ENCODE data around the gene RAB35.

Gene RAB35

DNA sequence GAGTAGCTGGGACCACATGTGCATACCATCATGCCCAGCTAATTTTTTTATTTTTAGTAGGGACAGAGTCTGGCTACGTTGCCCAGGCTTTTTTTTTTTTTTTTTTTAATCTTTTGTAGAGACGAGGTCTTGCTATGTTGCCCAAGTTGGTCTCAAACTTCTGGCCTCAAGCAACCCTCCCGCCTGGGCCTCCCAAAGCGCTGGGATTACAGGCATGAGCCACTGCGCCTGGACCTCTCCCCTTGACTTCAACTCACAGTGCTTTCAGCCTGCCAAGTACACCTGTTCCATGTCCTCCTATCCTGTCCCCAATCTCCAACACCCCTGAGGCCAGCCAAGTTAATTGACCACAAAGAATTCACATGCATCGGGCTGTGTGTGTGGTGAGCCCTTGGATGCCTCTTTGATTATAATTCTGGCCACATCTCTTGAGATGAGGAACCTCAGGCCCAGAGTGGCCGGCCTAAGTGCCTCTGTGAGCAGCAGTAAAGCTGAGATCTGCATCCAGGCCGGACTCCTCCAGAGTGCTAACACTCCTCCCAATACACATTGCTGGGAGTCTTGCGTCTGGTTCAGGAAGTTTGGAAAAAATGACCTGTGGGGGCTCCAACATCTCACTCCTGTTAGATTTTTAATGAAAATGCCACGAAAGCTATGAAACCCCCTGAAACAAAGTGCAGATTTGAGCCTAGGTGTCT, 6.8 kb downstream of the RAB35 start:
- no peak overlapping the region for H3K4me3 ChIP-seq (replicated peaks; ENCODE audit: low read depth, low read length)
- no peak for DNase-seq (ENCODE audit: low read depth)
- TF ChIP-seq, protein P1, sequence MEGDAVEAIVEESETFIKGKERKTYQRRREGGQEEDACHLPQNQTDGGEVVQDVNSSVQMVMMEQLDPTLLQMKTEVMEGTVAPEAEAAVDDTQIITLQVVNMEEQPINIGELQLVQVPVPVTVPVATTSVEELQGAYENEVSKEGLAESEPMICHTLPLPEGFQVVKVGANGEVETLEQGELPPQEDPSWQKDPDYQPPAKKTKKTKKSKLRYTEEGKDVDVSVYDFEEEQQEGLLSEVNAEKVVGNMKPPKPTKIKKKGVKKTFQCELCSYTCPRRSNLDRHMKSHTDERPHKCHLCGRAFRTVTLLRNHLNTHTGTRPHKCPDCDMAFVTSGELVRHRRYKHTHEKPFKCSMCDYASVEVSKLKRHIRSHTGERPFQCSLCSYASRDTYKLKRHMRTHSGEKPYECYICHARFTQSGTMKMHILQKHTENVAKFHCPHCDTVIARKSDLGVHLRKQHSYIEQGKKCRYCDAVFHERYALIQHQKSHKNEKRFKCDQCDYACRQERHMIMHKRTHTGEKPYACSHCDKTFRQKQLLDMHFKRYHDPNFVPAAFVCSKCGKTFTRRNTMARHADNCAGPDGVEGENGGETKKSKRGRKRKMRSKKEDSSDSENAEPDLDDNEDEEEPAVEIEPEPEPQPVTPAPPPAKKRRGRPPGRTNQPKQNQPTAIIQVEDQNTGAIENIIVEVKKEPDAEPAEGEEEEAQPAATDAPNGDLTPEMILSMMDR (IDR thresholded peaks at IDR 0.05; ENCODE audit: low read length, missing control alignments): no peak

DNA sequence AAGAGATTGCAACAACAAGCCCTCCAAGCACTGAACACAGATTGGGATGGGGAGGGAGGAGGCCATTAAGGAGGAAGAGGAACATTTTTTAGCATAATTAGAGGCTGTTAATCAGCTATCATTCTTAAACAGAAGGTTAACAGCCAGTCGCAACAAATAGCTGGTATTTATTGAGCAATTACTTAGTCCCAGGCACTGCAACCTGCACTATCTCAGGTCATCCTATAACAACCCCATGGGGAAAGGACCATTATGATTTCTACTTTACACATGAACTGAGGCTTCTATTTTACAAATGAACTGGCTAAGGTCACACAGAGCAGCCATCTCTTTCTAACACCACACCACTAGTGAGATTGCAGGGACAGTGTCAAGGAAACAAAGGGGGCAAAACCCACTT, 10.4 kb downstream of the RAB35 start:
- no peak for DNase-seq (ENCODE audit: low read depth)
- H3K4me3 ChIP-seq (replicated peaks; ENCODE audit: low read depth, low read length): no peak overlapping the region
- TF ChIP-seq, protein P1 (IDR thresholded peaks at IDR 0.05; ENCODE audit: low read length, missing control alignments): no peak

DNA sequence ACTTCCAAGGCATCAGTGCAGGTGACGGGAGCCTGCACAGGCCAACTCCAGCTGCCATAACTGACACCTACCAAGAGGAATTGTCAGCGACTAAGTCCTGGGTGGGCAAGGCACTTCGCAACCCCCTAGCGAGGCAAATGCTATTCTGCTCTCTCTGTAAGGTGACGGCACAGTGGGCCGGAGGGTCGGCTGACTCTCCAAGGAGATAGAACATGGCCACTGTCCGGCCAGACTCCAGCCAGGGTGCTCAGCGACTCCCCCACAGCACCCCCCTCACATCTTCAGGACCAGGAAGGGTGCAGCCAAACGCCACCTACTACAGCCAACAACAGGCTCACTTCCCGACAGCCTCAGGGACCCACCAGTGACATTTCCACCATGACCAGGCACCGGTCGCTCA, 13.2 kb downstream of the RAB35 start:
- TF ChIP-seq, protein P1 (IDR thresholded peaks at IDR 0.05; ENCODE audit: low read length, missing control alignments): no peak
- H3K4me3 ChIP-seq (replicated peaks; ENCODE audit: low read depth, low read length): no peak overlapping the region
- DNase-seq (ENCODE audit: low read depth): no peak

DNA sequence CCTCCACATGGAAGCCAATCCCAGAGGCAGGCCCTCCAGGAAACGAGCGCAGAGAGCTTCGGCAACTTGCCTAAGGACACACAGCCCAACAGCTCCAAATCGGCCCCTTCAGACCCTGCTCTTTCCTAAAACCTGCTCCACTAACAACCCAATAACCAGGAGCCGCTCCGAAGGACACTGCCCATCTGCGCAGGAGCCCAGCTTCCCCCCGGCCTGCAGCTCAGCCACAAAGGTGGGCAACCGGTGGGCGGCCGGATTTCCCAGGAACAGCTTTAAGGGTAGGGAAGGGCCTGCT, 13.6 kb downstream of the RAB35 start:
- no peak overlapping the region for H3K4me3 ChIP-seq (replicated peaks; ENCODE audit: low read depth, low read length)
- DNase-seq (ENCODE audit: low read depth): no peak
- TF ChIP-seq, protein P1 (IDR thresholded peaks at IDR 0.05; ENCODE audit: low read length, missing control alignments): no peak

DNA sequence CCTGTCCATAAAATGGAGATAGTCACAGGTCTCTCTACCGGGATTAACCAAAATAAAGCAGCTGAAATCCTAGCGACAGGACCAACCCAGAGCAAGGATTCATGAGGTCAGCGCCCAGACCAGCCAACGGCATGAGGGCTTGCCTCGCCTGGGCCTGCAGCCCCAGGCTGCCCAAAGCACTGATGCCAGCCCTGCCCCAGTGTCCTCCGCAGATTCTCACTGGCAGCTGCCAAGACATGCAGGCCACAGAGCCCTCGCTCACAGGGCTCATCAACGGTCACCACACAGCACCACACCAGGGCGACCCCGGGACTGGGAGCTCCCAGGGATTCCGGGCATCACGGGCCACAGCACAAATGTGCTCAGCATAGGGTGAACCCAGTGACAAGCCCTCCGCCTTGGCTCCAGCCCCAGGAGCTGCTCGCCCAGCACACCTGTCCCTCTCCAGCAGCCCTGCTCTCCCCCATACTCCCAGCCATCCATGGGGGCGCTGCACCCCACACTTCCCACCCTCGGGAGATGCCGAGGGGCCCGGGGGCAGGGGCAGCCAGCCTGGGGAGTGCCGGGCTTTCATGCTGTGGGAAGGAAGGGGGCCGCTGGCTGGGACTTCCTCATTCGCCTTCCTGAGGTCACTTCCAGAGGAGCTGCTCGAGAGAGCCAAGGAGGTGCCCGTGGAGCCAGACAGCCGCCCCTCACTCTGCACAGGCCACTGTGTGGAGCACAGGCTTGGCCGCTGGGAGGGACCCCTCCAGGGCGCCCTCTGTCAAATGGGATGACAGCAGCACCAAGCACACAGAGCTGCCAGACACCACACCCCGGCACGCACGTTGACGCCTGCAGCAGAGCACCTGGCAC, 14.1 kb downstream of the RAB35 start:
- DNase-seq (ENCODE audit: low read depth): no peak
- TF ChIP-seq, protein P1 (IDR thresholded peaks at IDR 0.05; ENCODE audit: low read length, missing control alignments): no peak
- no peak overlapping the region for H3K4me3 ChIP-seq (replicated peaks; ENCODE audit: low read depth, low read length)

DNA sequence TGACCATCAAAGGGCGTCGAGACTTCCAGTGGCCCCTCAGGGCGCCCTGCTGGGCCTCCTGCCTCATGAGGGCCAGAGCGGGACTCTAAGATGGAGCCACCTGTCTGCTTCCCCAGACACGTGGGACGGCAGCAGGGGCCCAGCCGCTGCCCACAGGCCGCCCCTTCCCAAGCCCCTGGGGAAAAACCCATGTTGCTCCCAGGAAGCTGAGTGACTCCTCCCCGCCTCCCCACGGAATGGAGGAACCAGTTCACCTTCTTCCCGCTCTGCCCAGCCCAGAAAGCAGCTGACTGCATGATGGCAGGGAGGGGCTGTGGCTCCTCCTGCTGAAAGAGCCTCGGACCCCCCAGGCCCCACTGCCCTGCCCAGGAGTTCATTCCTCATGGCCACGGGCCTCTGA, 14.9 kb downstream of the RAB35 start:
- TF ChIP-seq, protein P1 (IDR thresholded peaks at IDR 0.05; ENCODE audit: low read length, missing control alignments): no peak
- DNase-seq (ENCODE audit: low read depth): no peak
- H3K4me3 ChIP-seq (replicated peaks; ENCODE audit: low read depth, low read length): no peak overlapping the region

Measured in fibroblast of pulmonary artery (primary cell).